ENCODE measurements around the gene ACYP2.
"Not testable (repeated sequence)": the region's sequence is repeated elsewhere in the genome, so short reads cannot be mapped to it uniquely, and the experiment has no call there.

DNA sequence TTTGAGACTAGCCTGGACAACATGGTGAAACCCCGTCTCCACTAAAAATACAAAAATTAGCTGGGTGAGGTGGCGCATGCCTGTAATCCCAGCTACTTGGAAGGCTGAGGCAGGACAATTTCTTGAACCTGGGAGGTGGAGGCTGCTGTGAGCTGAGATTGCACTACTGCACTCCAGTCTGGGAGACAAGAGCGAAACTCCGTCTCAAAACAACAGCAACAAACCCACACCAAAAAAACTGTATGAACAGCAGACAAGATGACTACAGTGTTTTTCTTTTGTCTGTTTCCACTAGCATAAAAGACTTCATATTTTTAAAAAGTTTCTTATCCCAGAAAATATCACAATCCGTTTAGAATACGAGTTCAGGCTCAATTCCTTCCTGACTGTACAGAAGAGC lies 936 bp upstream of the ACYP2 start:
- TF ChIP-seq ZNF274 (IDR thresholded peaks at IDR 0.05; ENCODE audit: low read depth, low read length); YY1 (IDR thresholded peaks at IDR 0.05; ENCODE audit: insufficient read depth, insufficient read length); SUZ12 (IDR thresholded peaks at IDR 0.05; ENCODE audit: extremely low read depth, insufficient read depth, insufficient read length): not testable (repeated sequence)

All from NT2/D1 (cell line).